Measurements from ENCODE around the gene LMF1. TPM values are rescaled to one million over a fixed set of nuclear protein-coding genes. Genes with fewer than 3 reads are reported as not detected.

Gene LMF1
- total RNA-seq, 2 donors from 2014 or later: 26.9 to 33.2 TPM

GRCh38 chr16:852451-853185 lies 118.2 kb downstream of the LMF1 start:
- DNase-seq: no peak
- Mint-ChIP-seq H3K27ac (no peak overlapping the region), H3K36me3 (ENCODE audit: insufficient read depth in 2 of 2) (peaks cover 3 to 6% of the 10 kb centered on the region in 2 donors), H3K4me3 (no peak overlapping the region), H3K4me1 (ENCODE audit: low read depth) (no peaks in the 10 kb centered on the region), H3K27me3 (ENCODE audit: low read depth) (no peaks in the 10 kb centered on the region), H3K9me3 (peaks cover 0 to 7% of the 10 kb centered on the region in 2 donors)
- ATAC-seq (replicated peaks in 1 of 2): no peak

GRCh38 chr16:851871-852270 lies 118.9 kb downstream of the LMF1 start:
- peaks cover 0 to 7% of the 10 kb centered on the region in 2 donors for H3K9me3 Mint-ChIP-seq
- no peaks in the 10 kb centered on the region for H3K27me3 Mint-ChIP-seq (ENCODE audit: low read depth)
- no peak overlapping the region for H3K4me3 Mint-ChIP-seq
- peaks cover 3 to 8% of the 10 kb centered on the region in 2 donors for H3K36me3 Mint-ChIP-seq (ENCODE audit: insufficient read depth in 2 of 2)
- no peak for DNase-seq
- no peaks in the 10 kb centered on the region for H3K4me1 Mint-ChIP-seq (ENCODE audit: low read depth)
- H3K27ac Mint-ChIP-seq: no peak overlapping the region
- ATAC-seq (replicated peaks in 1 of 2): no peak

- DNase-seq (no peak), ATAC-seq (replicated peaks in 1 of 2) (no peak)
- Mint-ChIP-seq H3K27me3 (ENCODE audit: low read depth) (no peaks in the 10 kb centered on the region), H3K4me1 (ENCODE audit: low read depth) (no peaks in the 10 kb centered on the region), H3K4me3 (no peak overlapping the region), H3K9me3 (peaks cover 0 to 7% of the 10 kb centered on the region in 2 donors), H3K27ac (no peak overlapping the region), H3K36me3 (ENCODE audit: insufficient read depth in 2 of 2) (peaks cover 3 to 8% of the 10 kb centered on the region in 2 donors)
These were observed 119.5 kb downstream of the LMF1 start for GRCh38 chr16:851209-851810.

GRCh38 chr16:850668-851067 lies 120.1 kb downstream of the LMF1 start:
- Mint-ChIP-seq H3K36me3 (ENCODE audit: insufficient read depth in 2 of 2) (peaks cover 3 to 8% of the 10 kb centered on the region in 2 donors), H3K4me3 (no peak overlapping the region), H3K9me3 (peaks cover 0 to 7% of the 10 kb centered on the region in 2 donors), H3K4me1 (ENCODE audit: low read depth) (no peaks in the 10 kb centered on the region), H3K27me3 (ENCODE audit: low read depth) (no peaks in the 10 kb centered on the region), H3K27ac (no peak overlapping the region)
- DNase-seq (no peak), ATAC-seq (replicated peaks in 1 of 2) (no peak)

- peaks cover 0 to 7% of the 10 kb centered on the region in 2 donors for H3K9me3 Mint-ChIP-seq
These were observed 122.1 kb downstream of the LMF1 start for GRCh38 chr16:848510-849253.

GRCh38 chr16:847681-848445 lies 122.9 kb downstream of the LMF1 start:
- no peak for ATAC-seq (replicated peaks in 1 of 2)
- Mint-ChIP-seq H3K27ac (no peak overlapping the region), H3K4me1 (ENCODE audit: low read depth) (no peaks in the 10 kb centered on the region), H3K4me3 (no peak overlapping the region), H3K9me3 (peaks cover 0 to 7% of the 10 kb centered on the region in 2 donors), H3K36me3 (ENCODE audit: insufficient read depth in 2 of 2) (peaks cover 3 to 8% of the 10 kb centered on the region in 2 donors), H3K27me3 (ENCODE audit: low read depth) (no peaks in the 10 kb centered on the region)
- DNase-seq: no peak

More at GRCh38 chr16:848510-849253, 122.1 kb downstream of the LMF1 start:
- no peaks in the 10 kb centered on the region for H3K4me1 Mint-ChIP-seq (ENCODE audit: low read depth)
- no peaks in the 10 kb centered on the region for H3K27me3 Mint-ChIP-seq (ENCODE audit: low read depth)
- no peak for DNase-seq
- no peak overlapping the region for H3K27ac Mint-ChIP-seq
- ATAC-seq (replicated peaks in 1 of 2): no peak
- peaks cover 3 to 8% of the 10 kb centered on the region in 2 donors for H3K36me3 Mint-ChIP-seq (ENCODE audit: insufficient read depth in 2 of 2)
- H3K4me3 Mint-ChIP-seq: no peak overlapping the region

GRCh38 chr16:847151-847550 lies 123.6 kb downstream of the LMF1 start:
- Mint-ChIP-seq H3K27me3 (ENCODE audit: low read depth) (no peaks in the 10 kb centered on the region), H3K27ac (no peak overlapping the region), H3K4me1 (ENCODE audit: low read depth) (no peaks in the 10 kb centered on the region), H3K9me3 (peaks cover 0 to 7% of the 10 kb centered on the region in 2 donors), H3K4me3 (no peak overlapping the region), H3K36me3 (ENCODE audit: insufficient read depth in 2 of 2) (peaks cover 3 to 8% of the 10 kb centered on the region in 2 donors)
- no peak for ATAC-seq (replicated peaks in 1 of 2)
- no peak for DNase-seq

GRCh38 chr16:845351-845745 lies 125.4 kb downstream of the LMF1 start:
- Mint-ChIP-seq H3K9me3 (peaks cover 0 to 3% of the 10 kb centered on the region in 2 donors), H3K27me3 (ENCODE audit: low read depth) (no peaks in the 10 kb centered on the region), H3K36me3 (ENCODE audit: insufficient read depth in 2 of 2) (peaks cover 3 to 8% of the 10 kb centered on the region in 2 donors), H3K27ac (no peak overlapping the region), H3K4me3 (no peak overlapping the region), H3K4me1 (ENCODE audit: low read depth) (no peaks in the 10 kb centered on the region)
- ATAC-seq (replicated peaks in 1 of 2) (no peak), DNase-seq (no peak)

GRCh38 chr16:844638-845350 lies 126.0 kb downstream of the LMF1 start:
- H3K4me3 Mint-ChIP-seq: no peak overlapping the region
- ATAC-seq (replicated peaks in 1 of 2): peak in 1 of 2 donors; percentile 15

GRCh38 chr16:843771-844170 lies 127.0 kb downstream of the LMF1 start:
- no peak for DNase-seq
- H3K27ac Mint-ChIP-seq: no peak overlapping the region
- peaks cover 0 to 2% of the 10 kb centered on the region in 2 donors for H3K36me3 Mint-ChIP-seq (ENCODE audit: insufficient read depth in 2 of 2)
- H3K4me1 Mint-ChIP-seq (ENCODE audit: low read depth): no peaks in the 10 kb centered on the region
- ATAC-seq (replicated peaks in 1 of 2): no peak
- H3K9me3 Mint-ChIP-seq: no peaks in the 10 kb centered on the region
- H3K4me3 Mint-ChIP-seq: no peak overlapping the region
- H3K27me3 Mint-ChIP-seq (ENCODE audit: low read depth): no peaks in the 10 kb centered on the region

More at GRCh38 chr16:844638-845350, 126.0 kb downstream of the LMF1 start:
- Mint-ChIP-seq H3K9me3 (no peaks in the 10 kb centered on the region), H3K27ac (peak overlapping the region; percentile 61), H3K27me3 (ENCODE audit: low read depth) (no peaks in the 10 kb centered on the region), H3K36me3 (ENCODE audit: insufficient read depth in 2 of 2) (peaks cover 0 to 2% of the 10 kb centered on the region in 2 donors), H3K4me1 (ENCODE audit: low read depth) (no peaks in the 10 kb centered on the region)
- DNase-seq: no peak

- H3K9me3 Mint-ChIP-seq: no peaks in the 10 kb centered on the region
- H3K4me3 Mint-ChIP-seq: no peak overlapping the region
- peak in 1 of 2 donors; percentile 19 for ATAC-seq (replicated peaks in 1 of 2)
- no peaks in the 10 kb centered on the region for H3K27me3 Mint-ChIP-seq (ENCODE audit: low read depth)
- no peak for DNase-seq
- peaks cover 0 to 2% of the 10 kb centered on the region in 2 donors for H3K36me3 Mint-ChIP-seq (ENCODE audit: insufficient read depth in 2 of 2)
- no peaks in the 10 kb centered on the region for H3K4me1 Mint-ChIP-seq (ENCODE audit: low read depth)
- no peak overlapping the region for H3K27ac Mint-ChIP-seq
These were observed 127.8 kb downstream of the LMF1 start for GRCh38 chr16:842711-843560.
